IMR-90 (cell line): ENCODE data around the gene ARAP2.

Experiments
- BHLHE40 ChIP-seq: fragments of 150-350 bp; IDR thresholded peaks from 2 replicates; pipeline ENCODE4 v1.6.1; 2016; ENCODE audit warnings: mild to moderate bottlenecking, low read depth, low read length
- CEBPB ChIP-seq: IDR thresholded peaks from 2 replicates; pipeline ENCODE4 v1.6.1; 2012; ENCODE audit warnings: low read depth, low read length, improper control_type of control experiment
- CHD1 ChIP-seq: IDR thresholded peaks from 2 replicates; pipeline ENCODE4 v1.6.1; 2012; ENCODE audit warnings: low read depth, low read length, improper control_type of control experiment
- MAFK ChIP-seq: IDR thresholded peaks from 2 replicates; pipeline ENCODE4 v1.6.1; 2012; ENCODE audit warnings: low read depth, low read length, improper control_type of control experiment
- MAZ ChIP-seq: IDR thresholded peaks from 2 replicates; pipeline ENCODE4 v1.6.1; 2012; ENCODE audit warnings: low read depth, mild to moderate bottlenecking, low read length, improper control_type of control experiment, moderate library complexity, borderline replicate concordance
- MXI1 ChIP-seq: IDR thresholded peaks from 2 replicates; pipeline ENCODE4 v1.6.1; 2012; ENCODE audit warnings: low read depth, mild to moderate bottlenecking, low read length, moderate library complexity, borderline replicate concordance
- NFE2L2 ChIP-seq: fragments of 150-350 bp; IDR thresholded peaks from 2 replicates; pipeline ENCODE4 v1.6.1; 2016; ENCODE audit warnings: low read depth, mild to moderate bottlenecking, low read length
- POLR2A ChIP-seq: IDR thresholded peaks from 2 replicates; pipeline ENCODE4 v1.6.1; 2012; ENCODE audit warnings: mild to moderate bottlenecking, low read depth, low read length
- RAD21 ChIP-seq: IDR thresholded peaks from 2 replicates; pipeline ENCODE4 v1.6.1; 2012; ENCODE audit warnings: low read length, improper control_type of control experiment
- RCOR1 ChIP-seq: IDR thresholded peaks from 2 replicates; pipeline ENCODE4 v1.6.1; 2012; ENCODE audit warnings: mild to moderate bottlenecking, low read length, improper control_type of control experiment; ENCODE audit not compliant: insufficient replicate concordance
- RFX5 ChIP-seq: IDR thresholded peaks from 2 replicates; pipeline ENCODE4 v1.8.0; 2012; ENCODE audit warnings: low read depth, mild to moderate bottlenecking, low read length, moderate library complexity
- TF ChIP-seq, protein P1 (sequence below): conservative IDR thresholded peaks from 2 replicates; pipeline ENCODE4 v1.5.1; 2012; ENCODE audit warnings: mild to moderate bottlenecking, low read depth, low read length, improper control_type of control experiment
- TF ChIP-seq, protein P2 (sequence below): fragments of 150-350 bp; IDR thresholded peaks from 2 replicates; pipeline ENCODE4 v1.6.1; 2017; ENCODE audit warnings: mild to moderate bottlenecking, antibody characterized with exemption, low read length, low read depth
- TF ChIP-seq, protein P3 (sequence below): fragments of 150-350 bp; IDR thresholded peaks from 2 replicates; pipeline ENCODE4 v1.6.1; 2016; ENCODE audit warnings: low read depth, mild to moderate bottlenecking, low read length, moderate library complexity, borderline replicate concordance

DNA sequence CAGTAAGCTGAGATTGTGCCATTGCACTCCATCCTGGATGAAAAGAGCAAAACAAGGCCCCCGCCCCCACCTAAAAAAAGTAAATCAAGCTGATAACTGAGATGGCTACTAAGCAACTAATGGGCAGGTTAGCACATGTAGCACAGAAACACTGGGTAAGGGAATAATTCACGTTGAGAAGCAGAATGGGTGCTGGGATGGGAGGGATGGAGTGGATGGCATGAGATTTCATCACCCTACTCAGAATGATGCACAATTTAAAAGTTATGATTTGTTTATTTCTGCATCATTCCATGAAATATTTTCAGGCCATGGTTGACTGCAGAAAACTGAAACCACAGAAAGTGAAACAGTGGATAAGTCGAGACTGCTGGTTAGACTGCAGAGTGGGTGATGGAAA, 224.0 kb downstream of the ARAP2 start:
- no peak for TF ChIP-seq MXI1
- TF ChIP-seq, protein P1, sequence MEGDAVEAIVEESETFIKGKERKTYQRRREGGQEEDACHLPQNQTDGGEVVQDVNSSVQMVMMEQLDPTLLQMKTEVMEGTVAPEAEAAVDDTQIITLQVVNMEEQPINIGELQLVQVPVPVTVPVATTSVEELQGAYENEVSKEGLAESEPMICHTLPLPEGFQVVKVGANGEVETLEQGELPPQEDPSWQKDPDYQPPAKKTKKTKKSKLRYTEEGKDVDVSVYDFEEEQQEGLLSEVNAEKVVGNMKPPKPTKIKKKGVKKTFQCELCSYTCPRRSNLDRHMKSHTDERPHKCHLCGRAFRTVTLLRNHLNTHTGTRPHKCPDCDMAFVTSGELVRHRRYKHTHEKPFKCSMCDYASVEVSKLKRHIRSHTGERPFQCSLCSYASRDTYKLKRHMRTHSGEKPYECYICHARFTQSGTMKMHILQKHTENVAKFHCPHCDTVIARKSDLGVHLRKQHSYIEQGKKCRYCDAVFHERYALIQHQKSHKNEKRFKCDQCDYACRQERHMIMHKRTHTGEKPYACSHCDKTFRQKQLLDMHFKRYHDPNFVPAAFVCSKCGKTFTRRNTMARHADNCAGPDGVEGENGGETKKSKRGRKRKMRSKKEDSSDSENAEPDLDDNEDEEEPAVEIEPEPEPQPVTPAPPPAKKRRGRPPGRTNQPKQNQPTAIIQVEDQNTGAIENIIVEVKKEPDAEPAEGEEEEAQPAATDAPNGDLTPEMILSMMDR = no peak
- TF ChIP-seq NFE2L2 = no peak
- TF ChIP-seq, protein P2, sequence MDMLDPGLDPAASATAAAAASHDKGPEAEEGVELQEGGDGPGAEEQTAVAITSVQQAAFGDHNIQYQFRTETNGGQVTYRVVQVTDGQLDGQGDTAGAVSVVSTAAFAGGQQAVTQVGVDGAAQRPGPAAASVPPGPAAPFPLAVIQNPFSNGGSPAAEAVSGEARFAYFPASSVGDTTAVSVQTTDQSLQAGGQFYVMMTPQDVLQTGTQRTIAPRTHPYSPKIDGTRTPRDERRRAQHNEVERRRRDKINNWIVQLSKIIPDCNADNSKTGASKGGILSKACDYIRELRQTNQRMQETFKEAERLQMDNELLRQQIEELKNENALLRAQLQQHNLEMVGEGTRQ = no peak
- TF ChIP-seq CEBPB = no peak
- TF ChIP-seq CHD1 = no peak
- TF ChIP-seq POLR2A = no peak
- TF ChIP-seq RAD21 = no peak
- TF ChIP-seq, protein P3, sequence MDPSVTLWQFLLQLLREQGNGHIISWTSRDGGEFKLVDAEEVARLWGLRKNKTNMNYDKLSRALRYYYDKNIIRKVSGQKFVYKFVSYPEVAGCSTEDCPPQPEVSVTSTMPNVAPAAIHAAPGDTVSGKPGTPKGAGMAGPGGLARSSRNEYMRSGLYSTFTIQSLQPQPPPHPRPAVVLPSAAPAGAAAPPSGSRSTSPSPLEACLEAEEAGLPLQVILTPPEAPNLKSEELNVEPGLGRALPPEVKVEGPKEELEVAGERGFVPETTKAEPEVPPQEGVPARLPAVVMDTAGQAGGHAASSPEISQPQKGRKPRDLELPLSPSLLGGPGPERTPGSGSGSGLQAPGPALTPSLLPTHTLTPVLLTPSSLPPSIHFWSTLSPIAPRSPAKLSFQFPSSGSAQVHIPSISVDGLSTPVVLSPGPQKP = no peak
- no peak for TF ChIP-seq RFX5
- no peak for TF ChIP-seq MAFK
- TF ChIP-seq RCOR1 = no peak
- TF ChIP-seq MAZ = no peak
- TF ChIP-seq BHLHE40 = no peak
